BJ (cell line): ENCODE data around the gene NUMA1. TPM values are rescaled to one million over a fixed set of nuclear protein-coding genes. Genes with fewer than 3 reads are reported as not detected.

Experiments used
- CTCF ChIA-PET: fragments of 350-600 bp; formaldehyde crosslinking; extraction: SDS; loops from one replicate; lab custom pipeline; 2021; ENCODE audit warnings: antibody characterized with exemption, inconsistent platforms; lab: Yijun Ruan, JAX
- POLR2A ChIA-PET: fragments of 300-600 bp; sonication (Branson Sonifier 250); formaldehyde crosslinking; extraction: SDS; loops from one replicate; lab custom pipeline; 2021; ENCODE audit warnings: antibody characterized with exemption; lab: Charles Lee
- DNase-seq: peaks from one replicate; pipeline ENCODE4 v3.0.0-alpha.2; 2011; ENCODE audit warnings: low read depth
- H3K27me3 ChIP-seq: 2 replicates; pipeline ENCODE4 v1.6.0; 2011; ENCODE audit warnings: low read length; ENCODE audit not compliant: control insufficient read depth, insufficient read depth
- H3K36me3 ChIP-seq: 2 replicates; pipeline ENCODE4 v1.5.1; 2011; ENCODE audit warnings: low read length; ENCODE audit not compliant: control insufficient read depth, insufficient read depth
- H3K4me3 ChIP-seq: 2 replicates; pipeline ENCODE4 v1.5.1; 2011; ENCODE audit warnings: low read depth, mild to moderate bottlenecking, control low read depth, low read length
- CTCF ChIP-seq: IDR thresholded peaks from 2 replicates; pipeline ENCODE4 v1.5.1; 2011; ENCODE audit warnings: low read depth, mild to moderate bottlenecking, control low read depth, inconsistent platforms, low read length, moderate library complexity; ENCODE audit not compliant: insufficient read depth
- polyA plus RNA-seq: library from polyadenylated mRNA; depleted of rRNA; stranded (reverse); fragments of >200 nt; gene quantifications from 2 replicates; pipeline ENCODE4 v1.2.3, GENCODE V29; 2011

Gene NUMA1
- polyA plus RNA-seq, 1 experiment: 120 TPM

- CTCF ChIA-PET: interaction anchor here (0.6 to 3.1 kb wide), 6 partner anchors 10 to 178 kb away, joined by 3 to 19 read pairs (median 4); no protein-coding TSS in a partner anchor
- Histone ChIP-seq H3K36me3 (peaks cover 77% of the 10 kb centered on the region), H3K4me3 (no peak overlapping the region), H3K27me3 (no peaks in the 10 kb centered on the region)
- TF ChIP-seq CTCF: no peak
- no peak for DNase-seq
- POLR2A ChIA-PET: no interaction called here
Measured at GRCh38 chr11:72005347-72006260, 74.7 kb downstream of the NUMA1 start.

GRCh38 chr11:72004515-72005346, 75.6 kb downstream of the NUMA1 start:
- POLR2A ChIA-PET: interaction anchor here (0.6 kb wide), 1 partner anchor 74 kb away, joined by 3 read pairs; no protein-coding TSS in a partner anchor
- H3K27me3 ChIP-seq: no peaks in the 10 kb centered on the region
- TF ChIP-seq CTCF: no peak
- no peak for DNase-seq
- peaks cover 71% of the 10 kb centered on the region for H3K36me3 ChIP-seq
- H3K4me3 ChIP-seq: no peak overlapping the region
- CTCF ChIA-PET: interaction anchor here (0.6 to 3.1 kb wide), 5 partner anchors 11 to 179 kb away, joined by 3 to 19 read pairs (median 5); no protein-coding TSS in a partner anchor

GRCh38 chr11:72003776-72004171, 76.6 kb downstream of the NUMA1 start:
- CTCF ChIA-PET: interaction anchor here (0.5 to 3.1 kb wide), 6 partner anchors 12 to 179 kb away, joined by 3 to 19 read pairs (median 4); no protein-coding TSS in a partner anchor
- TF ChIP-seq CTCF: no peak
- no peak for DNase-seq

GRCh38 chr11:72002841-72003775, 77.2 kb downstream of the NUMA1 start:
- ChIA-PET CTCF (interaction anchor here (0.5 to 3.1 kb wide), 6 partner anchors 12 to 428 kb away, joined by 3 to 19 read pairs (median 3); no protein-coding TSS in a partner anchor), POLR2A (no interaction called here)
- Histone ChIP-seq H3K36me3 (peaks cover 59% of the 10 kb centered on the region), H3K27me3 (no peaks in the 10 kb centered on the region), H3K4me3 (no peak overlapping the region)
- no peak for DNase-seq
- no peak for TF ChIP-seq CTCF

More at GRCh38 chr11:72003776-72004171, 76.6 kb downstream of the NUMA1 start:
- no peaks in the 10 kb centered on the region for H3K27me3 ChIP-seq
- H3K4me3 ChIP-seq: no peak overlapping the region
- H3K36me3 ChIP-seq: peaks cover 63% of the 10 kb centered on the region
- POLR2A ChIA-PET: no interaction called here
